Measurements from ENCODE around the gene FLVCR2. TPM values are rescaled to one million over a fixed set of nuclear protein-coding genes. Genes with fewer than 3 reads are reported as not detected.

FLVCR2 gene, protein sequence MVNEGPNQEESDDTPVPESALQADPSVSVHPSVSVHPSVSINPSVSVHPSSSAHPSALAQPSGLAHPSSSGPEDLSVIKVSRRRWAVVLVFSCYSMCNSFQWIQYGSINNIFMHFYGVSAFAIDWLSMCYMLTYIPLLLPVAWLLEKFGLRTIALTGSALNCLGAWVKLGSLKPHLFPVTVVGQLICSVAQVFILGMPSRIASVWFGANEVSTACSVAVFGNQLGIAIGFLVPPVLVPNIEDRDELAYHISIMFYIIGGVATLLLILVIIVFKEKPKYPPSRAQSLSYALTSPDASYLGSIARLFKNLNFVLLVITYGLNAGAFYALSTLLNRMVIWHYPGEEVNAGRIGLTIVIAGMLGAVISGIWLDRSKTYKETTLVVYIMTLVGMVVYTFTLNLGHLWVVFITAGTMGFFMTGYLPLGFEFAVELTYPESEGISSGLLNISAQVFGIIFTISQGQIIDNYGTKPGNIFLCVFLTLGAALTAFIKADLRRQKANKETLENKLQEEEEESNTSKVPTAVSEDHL
- 10 to 100 TPM; 11.8 to 24.3 (median 16.7) TPM for total RNA-seq

DNA sequence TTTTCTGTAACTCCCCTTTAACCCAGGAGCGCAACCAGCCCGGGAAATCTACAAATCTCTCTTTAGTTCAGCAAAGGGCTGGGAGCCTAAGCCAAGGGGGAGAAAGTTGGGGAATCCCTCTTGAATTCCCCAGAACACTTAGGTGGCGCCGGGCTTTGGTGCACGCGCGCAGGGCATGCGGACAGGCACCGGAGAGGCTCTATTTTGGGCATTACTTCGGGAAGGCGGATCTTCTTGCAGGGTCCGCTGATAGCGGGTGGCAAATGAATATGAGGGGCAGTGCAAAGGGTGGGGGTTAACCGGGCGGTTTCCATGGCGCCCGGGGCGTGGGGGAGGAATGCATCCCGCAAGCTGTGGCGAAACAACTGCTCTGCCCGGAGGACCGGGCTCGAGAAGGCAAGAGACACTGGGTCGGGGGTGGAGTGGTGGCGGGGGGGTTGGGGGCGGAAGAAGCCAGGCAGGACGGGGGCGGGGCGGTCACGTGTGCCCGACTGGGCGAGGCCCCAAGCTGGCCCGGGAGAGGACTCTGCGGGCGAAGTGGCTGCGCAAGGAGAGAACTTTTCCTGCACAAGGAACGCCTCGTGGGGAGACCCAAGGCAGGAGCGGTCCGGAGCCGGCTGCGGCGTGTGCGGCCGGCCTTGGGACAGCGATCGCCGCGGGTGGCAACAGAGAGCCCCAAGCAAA, at the start of gene FLVCR2:
Gene FLVCR2, plus strand, starts transcription at position 519 of the 684 bp plus-strand sequence. CDS start 353 bp downstream, outside the sequence.
- intact Hi-C loops (cut with DNase I; ENCODE audit: low total_unique reads) = loop anchor here (2.0 kb wide), 1 partner anchor 79 kb away; no protein-coding TSS in a partner anchor
- WGBS, 2 donors = 1% methylated on average over 43 to 49 of the region's 49 CpGs
- TF ChIP-seq, protein P1, sequence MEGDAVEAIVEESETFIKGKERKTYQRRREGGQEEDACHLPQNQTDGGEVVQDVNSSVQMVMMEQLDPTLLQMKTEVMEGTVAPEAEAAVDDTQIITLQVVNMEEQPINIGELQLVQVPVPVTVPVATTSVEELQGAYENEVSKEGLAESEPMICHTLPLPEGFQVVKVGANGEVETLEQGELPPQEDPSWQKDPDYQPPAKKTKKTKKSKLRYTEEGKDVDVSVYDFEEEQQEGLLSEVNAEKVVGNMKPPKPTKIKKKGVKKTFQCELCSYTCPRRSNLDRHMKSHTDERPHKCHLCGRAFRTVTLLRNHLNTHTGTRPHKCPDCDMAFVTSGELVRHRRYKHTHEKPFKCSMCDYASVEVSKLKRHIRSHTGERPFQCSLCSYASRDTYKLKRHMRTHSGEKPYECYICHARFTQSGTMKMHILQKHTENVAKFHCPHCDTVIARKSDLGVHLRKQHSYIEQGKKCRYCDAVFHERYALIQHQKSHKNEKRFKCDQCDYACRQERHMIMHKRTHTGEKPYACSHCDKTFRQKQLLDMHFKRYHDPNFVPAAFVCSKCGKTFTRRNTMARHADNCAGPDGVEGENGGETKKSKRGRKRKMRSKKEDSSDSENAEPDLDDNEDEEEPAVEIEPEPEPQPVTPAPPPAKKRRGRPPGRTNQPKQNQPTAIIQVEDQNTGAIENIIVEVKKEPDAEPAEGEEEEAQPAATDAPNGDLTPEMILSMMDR (IDR thresholded peaks at IDR 0.05) = no peak
- TF ChIP-seq POLR2A (IDR thresholded peaks at IDR 0.05) = no peak
- peak; percentile 81 to 95 for DNase-seq (ENCODE audit: low spot score in 2 of 2)
- peak within 1 kb of the TSS; percentile 32 for H3K4me3 ChIP-seq (ENCODE audit: low read depth, poor library complexity, severe bottlenecking)

DNA sequence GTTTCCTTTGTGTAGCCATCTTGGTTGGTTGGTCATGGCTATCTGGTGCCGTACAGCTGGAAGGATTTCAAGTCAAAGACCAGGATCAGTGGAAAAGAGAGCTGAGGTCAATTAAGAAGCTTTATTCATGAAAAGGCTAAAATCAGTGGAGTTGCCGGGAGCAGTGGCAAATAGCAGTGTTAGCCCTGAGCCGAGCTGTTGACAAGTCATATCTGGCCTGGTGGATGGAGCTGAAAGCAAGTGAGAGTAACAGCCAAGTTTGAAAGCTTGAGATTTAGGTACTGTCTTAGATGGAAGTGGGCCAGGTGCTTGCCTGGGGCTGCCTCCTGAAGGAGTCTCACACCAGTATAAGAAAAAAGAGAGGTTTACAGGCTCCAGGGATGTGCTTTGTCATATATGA, 47.2 kb upstream of the FLVCR2 start:
- intact Hi-C loops (cut with DNase I; ENCODE audit: low total_unique reads) = no loop called here

DNA sequence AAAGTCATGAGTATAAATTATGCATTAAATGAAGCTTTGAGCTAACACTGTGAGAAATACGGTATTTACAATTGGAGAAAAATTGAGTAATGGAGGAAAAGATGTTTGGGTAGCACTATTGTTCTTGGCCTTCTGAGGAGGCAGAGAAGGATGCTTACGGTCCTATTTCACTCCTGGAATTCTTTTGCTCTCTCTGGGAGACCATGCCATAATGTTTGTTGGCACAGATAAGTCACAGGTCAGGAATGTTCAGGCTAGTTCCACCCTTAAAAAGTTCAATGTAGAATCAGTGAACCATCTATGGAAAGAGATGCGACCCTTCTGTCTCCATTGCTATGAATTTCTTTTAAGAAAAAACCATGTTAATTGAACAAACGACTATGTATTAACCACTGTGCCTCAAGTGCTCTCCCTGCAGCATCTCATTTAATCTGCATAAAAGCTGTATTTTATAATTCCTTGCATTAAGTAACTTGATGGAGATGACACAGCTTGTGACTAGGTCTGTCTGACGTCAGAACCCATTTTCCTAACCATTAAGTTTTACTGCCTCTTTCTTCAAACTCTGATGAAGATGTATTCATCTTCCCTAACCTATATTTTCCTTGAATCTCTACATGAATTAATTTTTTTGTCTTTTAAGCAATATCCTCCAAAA, 46.6 kb upstream of the FLVCR2 start:
- no peak overlapping the region for H3K4me3 ChIP-seq (ENCODE audit: low read depth, poor library complexity, severe bottlenecking)
- no peak for DNase-seq (ENCODE audit: low spot score in 2 of 2)
- 57 to 74% methylated on average over 5 of the region's 5 CpGs for WGBS, 2 donors
- TF ChIP-seq, protein P1 (IDR thresholded peaks at IDR 0.05) = no peak
- TF ChIP-seq POLR2A (IDR thresholded peaks at IDR 0.05) = no peak
- intact Hi-C loops (cut with DNase I; ENCODE audit: low total_unique reads) = no loop called here

More for the DNA sequence above, 47.2 kb upstream of the FLVCR2 start:
- no peak overlapping the region for H3K4me3 ChIP-seq (ENCODE audit: low read depth, poor library complexity, severe bottlenecking)
- TF ChIP-seq POLR2A (IDR thresholded peaks at IDR 0.05) = no peak
- TF ChIP-seq, protein P1 (IDR thresholded peaks at IDR 0.05) = no peak
- DNase-seq (ENCODE audit: low spot score in 2 of 2) = no peak
- 36 to 78% methylated on average over 3 of the region's 3 CpGs for WGBS, 2 donors

DNA sequence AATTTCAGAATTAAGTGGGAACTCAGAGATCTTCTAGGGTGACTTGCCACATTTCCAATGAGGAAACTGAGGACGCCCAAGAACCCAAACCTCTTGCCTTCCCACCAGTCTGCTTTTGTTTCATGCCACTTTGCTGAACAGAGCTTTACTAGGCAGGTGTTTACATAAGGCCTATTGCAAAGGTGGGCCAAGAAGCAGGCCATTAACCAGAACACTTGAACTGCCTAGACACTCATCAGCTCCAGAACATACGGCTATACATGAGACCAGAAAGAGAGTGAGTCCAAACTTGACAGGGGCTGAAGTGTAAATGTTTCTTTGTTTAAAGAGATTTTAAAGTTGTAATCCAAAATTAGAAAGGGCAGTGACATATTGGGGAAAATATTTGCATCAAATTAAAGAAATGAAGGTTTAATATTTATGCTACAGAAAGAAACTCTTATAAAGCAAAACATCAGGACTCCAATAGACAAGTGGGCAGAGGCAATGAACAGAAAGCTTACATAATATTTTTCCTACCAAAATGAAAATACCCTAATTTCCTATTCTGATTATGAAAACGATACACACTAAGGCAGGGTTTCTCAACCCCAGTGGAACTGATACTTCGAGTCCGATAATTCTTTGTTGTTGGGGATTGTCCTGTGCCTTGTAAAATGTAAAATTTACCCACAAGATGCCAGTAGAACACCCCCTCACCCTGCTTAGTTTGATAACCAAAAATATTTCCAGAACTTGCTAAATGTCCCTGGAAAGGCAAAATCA, 44.4 kb upstream of the FLVCR2 start:
- TF ChIP-seq POLR2A (IDR thresholded peaks at IDR 0.05) = no peak
- TF ChIP-seq, protein P1 (IDR thresholded peaks at IDR 0.05) = no peak
- intact Hi-C loops (cut with DNase I; ENCODE audit: low total_unique reads) = no loop called here
- no peak for DNase-seq (ENCODE audit: low spot score in 2 of 2)
- 83% methylated on average over 5 of the region's 5 CpGs for WGBS, 2 donors
- no peak overlapping the region for H3K4me3 ChIP-seq (ENCODE audit: low read depth, poor library complexity, severe bottlenecking)

All from lower leg skin (tissue), 4 donors.